OCI-M1 (cell line): ENCODE data around the gene LRRC8E.
"Not testable (repeated sequence)": the region's sequence is repeated elsewhere in the genome, so short reads cannot be mapped to it uniquely, and the experiment has no call there.

Experiments
- DNase-seq: peaks from one replicate; lab custom pipeline; 2025; lab: John Stamatoyannopoulos, UW

LRRC8E gene

GRCh38 chr19:7920519-7921301, 32.4 kb downstream of the LRRC8E start:
- DNase-seq, result peak; percentile 99

DNA sequence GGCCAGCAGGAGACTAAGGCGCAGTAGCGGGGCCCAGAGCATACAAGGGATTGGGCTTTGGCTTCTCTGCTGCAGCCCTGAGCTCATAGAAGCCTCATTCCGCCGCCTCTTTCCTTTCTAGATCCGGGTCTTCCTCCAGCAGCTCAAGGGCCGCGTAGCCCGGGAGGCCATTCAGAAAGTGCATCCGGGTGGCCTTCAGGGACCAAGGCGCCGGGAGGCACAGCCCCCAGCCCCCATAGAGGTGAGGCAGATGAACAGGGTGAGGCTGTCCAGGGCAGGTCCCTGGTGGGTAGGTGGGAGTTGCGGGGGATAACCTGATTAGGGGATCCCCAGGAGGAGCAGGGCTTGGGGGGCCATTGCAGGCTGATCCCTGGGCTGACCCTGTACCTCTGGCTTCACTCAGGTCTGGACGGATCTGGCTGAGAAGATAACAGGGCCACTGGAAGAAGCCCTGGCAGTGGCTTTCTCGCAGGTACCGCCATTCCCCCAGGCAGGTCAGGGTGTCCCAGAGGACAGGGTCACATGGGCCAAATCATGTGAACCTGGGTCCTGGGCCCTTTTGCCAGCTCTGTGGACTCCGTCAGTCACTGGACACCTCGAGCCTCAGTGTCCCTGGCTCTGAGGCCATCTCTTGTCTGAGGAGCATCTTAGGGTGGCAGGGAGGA, 33.1 kb downstream of the LRRC8E start:
- no peak for DNase-seq

DNA sequence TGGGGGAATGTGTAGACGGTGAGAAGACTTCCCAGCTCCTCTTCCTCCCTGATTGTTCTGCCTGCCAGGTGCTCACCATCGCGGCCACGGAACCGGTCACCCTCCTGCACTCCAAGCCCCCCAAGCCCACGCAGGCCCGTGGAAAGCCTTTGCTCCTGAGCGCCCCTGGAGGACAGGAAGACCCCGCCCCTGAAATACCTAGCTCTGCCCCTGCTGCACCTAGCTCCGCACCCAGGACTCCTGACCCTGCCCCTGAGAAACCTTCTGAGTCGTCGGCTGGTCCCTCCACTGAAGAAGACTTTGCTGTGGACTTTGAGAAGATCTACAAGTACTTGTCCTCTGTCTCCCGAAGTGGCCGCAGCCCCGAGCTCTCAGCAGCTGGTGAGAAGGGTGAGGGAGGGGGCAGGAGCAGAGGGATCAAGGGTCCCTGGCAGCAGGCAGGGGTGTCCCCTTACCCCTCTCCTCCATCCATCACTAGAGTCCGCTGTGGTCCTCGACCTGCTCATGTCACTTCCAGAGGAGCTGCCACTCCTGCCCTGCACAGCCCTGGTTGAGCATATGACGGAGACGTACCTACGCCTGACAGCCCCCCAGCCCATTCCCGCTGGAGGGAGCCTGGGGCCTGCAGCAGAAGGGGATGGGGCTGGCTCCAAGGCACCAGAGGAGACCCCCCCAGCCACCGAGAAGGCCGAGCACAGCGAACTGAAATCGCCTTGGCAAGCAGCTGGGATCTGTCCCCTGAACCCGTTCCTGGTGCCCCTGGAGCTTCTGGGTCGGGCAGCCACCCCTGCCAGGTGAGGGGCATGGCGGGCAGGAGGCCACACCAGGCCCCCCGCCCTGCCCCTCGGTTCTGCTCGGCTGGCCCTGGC, 33.9 kb downstream of the LRRC8E start:
- no peak for DNase-seq

DNA sequence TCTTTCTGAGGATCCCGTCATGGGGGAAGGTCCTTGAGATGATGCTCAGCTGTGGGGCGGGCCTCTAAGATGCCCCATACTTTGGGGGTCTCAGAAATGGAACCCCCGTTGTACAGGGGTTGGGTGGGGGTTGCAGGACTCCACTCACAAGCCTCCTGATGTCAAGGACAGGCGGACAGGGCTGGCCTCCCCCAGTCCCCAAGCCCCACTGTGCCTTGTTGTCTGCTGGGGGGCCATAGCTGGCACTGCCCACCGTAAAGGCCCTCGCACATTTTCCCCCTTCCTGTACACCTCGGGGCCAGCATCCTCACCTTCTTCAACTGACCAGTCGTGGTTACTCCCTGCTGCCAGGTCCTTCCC, 34.5 kb downstream of the LRRC8E start:
- no peak for DNase-seq

DNA sequence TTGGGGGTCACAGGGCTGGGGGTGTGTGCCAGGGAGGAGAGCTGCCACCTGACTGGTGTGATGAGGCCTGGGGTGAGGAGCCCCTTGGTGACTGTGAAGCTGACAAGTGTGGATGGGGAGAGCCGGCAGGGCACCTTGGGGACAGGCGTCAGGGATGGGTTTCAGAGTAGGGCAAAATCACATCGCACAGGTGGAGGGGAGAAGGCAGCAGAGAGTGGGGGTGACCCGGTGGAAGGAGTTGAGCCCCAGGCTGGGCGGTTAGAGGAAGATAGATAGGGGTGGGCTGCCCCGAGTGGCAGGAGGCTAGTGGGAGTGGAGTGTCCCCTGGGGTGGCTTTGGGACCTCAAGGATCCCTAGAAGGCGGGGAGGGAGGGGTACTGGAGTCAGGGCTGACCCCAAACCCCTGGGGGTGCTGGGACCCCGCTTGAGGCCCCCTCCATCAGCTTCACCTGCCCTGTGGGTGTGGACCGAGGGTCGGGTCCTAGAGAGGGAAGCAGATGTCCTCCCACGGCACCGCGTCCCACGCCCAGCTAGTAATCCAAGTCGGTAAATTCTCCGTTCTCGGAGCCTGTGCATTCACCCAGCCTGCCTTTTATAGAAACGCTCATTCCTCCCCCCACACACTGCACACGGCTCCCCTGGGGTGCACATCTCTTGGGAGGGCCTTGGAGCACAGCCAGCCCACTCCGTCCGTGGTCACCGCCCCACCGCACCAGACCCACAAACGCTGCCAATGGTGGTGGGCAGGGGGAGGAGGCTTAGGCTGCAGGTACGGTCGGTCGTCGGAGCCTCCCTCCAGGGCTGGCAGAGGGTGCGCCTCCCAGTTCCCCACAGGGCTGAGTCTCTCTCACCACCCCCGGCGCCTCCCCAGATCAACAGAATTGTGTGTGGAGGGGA, 35.2 kb downstream of the LRRC8E start:
- DNase-seq, result no peak

- DNase-seq, result no peak
These were observed 35.9 kb downstream of the LRRC8E start for GRCh38 chr19:7924241-7924640.

GRCh38 chr19:7924651-7925170, 36.4 kb downstream of the LRRC8E start:
- DNase-seq, result no peak

GRCh38 chr19:7925171-7925851, 37.0 kb downstream of the LRRC8E start:
- peak; percentile 94 for DNase-seq

- peak; percentile 88 for DNase-seq
These were observed 37.9 kb downstream of the LRRC8E start, which contains the start of gene CTXN1 for GRCh38 chr19:7926021-7926726. Gene CTXN1, minus strand, starts transcription at chr19:7926135. Its CDS starts 597 bp downstream, at chr19:7925538.

DNA sequence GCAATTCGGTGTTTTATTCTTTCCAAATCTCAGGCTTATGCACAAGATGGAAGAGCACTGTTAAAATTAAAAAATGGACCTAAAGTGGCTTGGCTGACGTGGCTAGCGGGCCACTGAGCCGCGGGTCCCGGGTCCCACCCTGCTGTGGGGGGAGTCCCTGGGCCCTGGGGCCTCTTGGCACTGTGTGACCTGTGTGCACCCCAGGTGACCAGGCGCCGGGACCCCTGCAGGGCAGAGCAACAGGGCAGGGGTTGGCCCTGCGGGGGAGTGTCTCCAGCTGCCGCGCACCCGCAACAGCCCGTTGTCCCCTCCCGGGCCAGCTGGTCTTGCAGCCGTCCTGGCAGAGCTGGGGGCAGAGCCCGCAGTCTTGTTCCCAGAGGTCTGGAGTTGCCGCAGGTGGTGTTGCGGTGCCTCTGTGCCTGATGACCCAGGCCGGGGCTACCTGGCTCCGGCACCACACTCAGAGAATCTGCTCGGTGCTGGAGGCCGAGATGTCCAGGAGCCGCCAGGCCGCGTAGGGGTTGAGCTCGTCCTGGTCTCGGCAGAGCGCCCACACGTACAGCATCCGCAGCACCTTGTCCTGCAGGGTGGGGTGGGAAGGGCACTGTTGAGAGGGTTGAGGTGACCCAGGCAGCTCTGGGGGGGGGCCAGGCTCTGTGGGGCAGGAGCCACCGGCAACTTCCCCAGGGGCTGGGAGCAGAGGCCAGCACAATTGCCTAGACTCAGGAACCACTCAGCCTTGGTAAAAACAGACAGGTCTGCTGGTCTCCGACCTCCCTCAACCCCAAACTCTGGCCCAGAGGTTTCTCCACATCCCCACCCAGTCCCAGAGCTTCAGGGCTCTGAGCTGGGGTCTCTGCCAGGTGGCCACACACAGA, 38.7 kb downstream of the LRRC8E start:
- DNase-seq, result no peak

- DNase-seq, result no peak
These were observed 39.5 kb downstream of the LRRC8E start for GRCh38 chr19:7927605-7928333.

DNA sequence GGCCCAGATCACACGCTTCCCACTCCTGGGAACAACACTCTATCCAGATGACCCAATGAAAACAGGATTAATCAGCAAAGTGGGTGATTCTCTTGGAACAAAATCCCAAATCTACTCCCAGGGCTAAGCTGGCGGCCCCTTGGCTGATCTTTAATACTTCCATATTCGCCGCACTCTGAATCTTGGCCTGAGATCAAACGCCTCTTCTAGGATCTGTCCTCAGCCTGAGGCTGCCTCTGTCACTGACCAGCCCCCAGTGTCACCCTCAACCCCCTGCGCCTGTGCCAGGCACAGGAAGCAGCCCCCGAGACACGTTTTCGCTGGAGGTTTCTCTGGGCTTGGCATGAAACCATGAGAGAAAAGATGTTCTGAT, 40.0 kb downstream of the LRRC8E start:
- DNase-seq, result no peak

GRCh38 chr19:7928741-7929701, 40.7 kb downstream of the LRRC8E start:
- DNase-seq, result peak; percentile 88

DNA sequence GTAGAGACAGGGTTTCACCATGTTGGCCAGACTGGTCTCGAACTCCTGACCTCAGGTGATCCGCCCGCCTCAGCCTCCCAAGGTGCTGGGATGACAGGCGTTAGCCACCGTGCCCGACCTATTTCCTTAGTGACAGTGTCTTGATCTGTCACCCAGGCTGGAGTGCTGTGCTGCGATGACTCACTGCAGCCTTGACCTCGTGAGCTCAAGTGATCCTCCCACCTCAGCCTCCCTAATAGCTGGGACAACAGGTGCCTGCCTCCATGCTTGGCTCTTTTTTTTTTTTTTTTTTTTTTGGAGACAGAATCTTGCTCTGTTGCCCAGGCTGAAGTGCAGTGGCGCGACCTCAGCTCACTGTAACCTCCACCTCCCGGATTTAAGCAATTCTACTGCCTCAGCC, 41.7 kb downstream of the LRRC8E start:
- DNase-seq, result not testable (repeated sequence)

DNA sequence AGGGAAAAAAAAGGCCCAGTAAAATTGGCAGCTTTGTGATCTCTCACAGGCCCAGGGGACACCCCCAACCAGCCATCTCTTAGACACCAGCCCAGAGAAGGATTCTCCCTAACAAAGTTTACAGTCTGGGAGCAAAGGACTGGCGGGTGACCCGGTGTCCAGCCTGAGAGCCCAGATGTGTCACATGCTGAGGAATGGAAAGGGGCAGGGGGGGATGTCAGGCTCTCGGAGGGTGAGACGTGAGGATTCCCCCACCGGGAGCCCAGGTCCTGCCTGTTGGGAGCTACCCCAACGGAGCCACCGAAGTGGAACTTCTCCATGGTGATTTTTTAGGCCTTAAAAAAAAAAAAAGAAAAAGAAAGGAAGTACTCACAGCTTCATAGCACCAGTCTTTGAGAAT, 42.5 kb downstream of the LRRC8E start:
- no peak for DNase-seq

DNA sequence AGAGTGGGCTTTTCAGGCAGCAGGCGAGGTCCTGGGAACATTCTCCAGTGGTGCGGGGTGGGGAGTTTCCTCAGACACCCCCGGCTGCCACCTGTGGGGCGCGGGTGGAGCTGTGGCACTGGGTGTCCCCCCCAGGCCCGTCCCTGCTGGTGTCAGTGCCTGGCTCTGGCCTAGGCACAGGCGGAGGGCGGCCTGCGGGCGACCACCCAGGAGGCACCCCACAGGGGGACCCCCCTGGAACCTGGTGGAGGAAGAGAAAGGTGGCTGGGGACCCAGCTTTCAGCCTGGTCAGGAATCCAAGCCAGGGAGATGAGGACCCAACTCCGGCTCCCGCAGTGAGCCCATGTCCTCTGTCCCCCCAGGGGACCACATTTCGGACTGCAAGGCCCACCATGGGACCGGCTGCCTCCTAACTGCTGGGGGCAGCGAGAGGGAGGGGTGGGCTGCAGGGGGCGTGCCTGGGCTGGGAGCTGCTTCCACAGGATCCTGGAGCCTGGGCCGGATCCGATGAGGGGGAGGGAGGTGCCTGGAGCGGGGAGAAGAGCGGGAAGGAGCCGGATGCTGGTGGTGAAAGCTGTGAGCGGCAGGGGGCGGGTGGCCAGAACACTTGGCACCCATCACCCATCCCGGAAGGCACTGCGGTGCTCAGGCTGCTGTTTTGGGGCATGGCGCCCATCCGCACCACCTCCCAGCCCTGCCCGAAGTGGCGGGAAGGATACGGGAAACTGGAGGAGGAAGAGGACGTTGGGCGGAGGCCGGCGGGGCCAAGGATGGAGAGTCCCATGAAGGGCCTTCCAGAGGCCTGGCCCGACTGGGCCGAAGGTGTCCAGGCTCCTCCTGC, 43.1 kb downstream of the LRRC8E start:
- no peak for DNase-seq
